ENCODE results near the gene CBX6. TPM values are rescaled to one million over a fixed set of nuclear protein-coding genes. Genes with fewer than 3 reads are reported as not detected.

Gene CBX6
- total and polyA plus RNA-seq, 8 donors = 22.5 to 44.6 (median 27.9) TPM

- intact Hi-C loops (cut with DNase I) = no loop called here
- Histone ChIP-seq H3K4me1 (peaks cover 0 to 15% (median 3%) of the 10 kb centered on the region in 3 donors), H3K4me3 (no peak overlapping the region), H3K9me3 (no peaks in the 10 kb centered on the region), H3K27me3 (no peaks in the 10 kb centered on the region), H3K27ac (no peak overlapping the region), H3K36me3 (no peaks in the 10 kb centered on the region)
- no peak for TF ChIP-seq CTCF (IDR thresholded peaks at IDR 0.05)
- ATAC-seq = no peak
- FAIRE-seq = no peak
- no peak for DNase-seq
- 82 to 94% methylated on average over 1 of the region's 1 CpG for WGBS, 2 donors
Measured at GRCh38 chr22:38846412-38846811, 25.6 kb downstream of the CBX6 start.

GRCh38 chr22:38845004-38845740 is 26.8 kb downstream of the CBX6 start:
- Histone ChIP-seq H3K36me3 (no peaks in the 10 kb centered on the region), H3K9me3 (no peaks in the 10 kb centered on the region), H3K27ac (no peak overlapping the region), H3K4me1 (peaks cover 0 to 15% (median 3%) of the 10 kb centered on the region in 3 donors), H3K4me3 (no peak overlapping the region), H3K27me3 (no peaks in the 10 kb centered on the region)
- peak in 1 of 6 donors; percentile 31 for DNase-seq
- WGBS, 2 donors = 70 to 75% methylated on average over 17 of the region's 17 CpGs
- intact Hi-C loops (cut with DNase I) = no loop called here
- no peak for ATAC-seq
- FAIRE-seq = no peak
- no peak for TF ChIP-seq CTCF (IDR thresholded peaks at IDR 0.05)

GRCh38 chr22:38844315-38845003 is 27.6 kb downstream of the CBX6 start:
- Histone ChIP-seq H3K27me3 (no peaks in the 10 kb centered on the region), H3K9me3 (no peaks in the 10 kb centered on the region), H3K4me1 (peaks cover 0 to 15% (median 3%) of the 10 kb centered on the region in 3 donors), H3K36me3 (no peaks in the 10 kb centered on the region), H3K27ac (no peak overlapping the region), H3K4me3 (peak overlapping the region in 3 of 4 donors; percentile 13 to 62 (median 42))
- DNase-seq = peak in 1 of 6 donors; percentile 46
- intact Hi-C loops (cut with DNase I) = no loop called here
- 22% methylated on average over 20 to 22 of the region's 22 CpGs for WGBS, 2 donors
- peak in 2 of 4 donors; percentile 3 to 5 for ATAC-seq
- FAIRE-seq = no peak
- TF ChIP-seq CTCF (IDR thresholded peaks at IDR 0.05) = no peak

- Histone ChIP-seq H3K4me1 (peaks cover 0 to 15% (median 3%) of the 10 kb centered on the region in 3 donors), H3K36me3 (no peaks in the 10 kb centered on the region), H3K4me3 (peak within 1 kb of the TSS; percentile 23 to 62 (median 46)), H3K9me3 (no peaks in the 10 kb centered on the region), H3K27ac (peak within 1 kb of the TSS; percentile 30 to 49 (median 46)), H3K27me3 (no peaks in the 10 kb centered on the region)
- 0% methylated on average over 43 to 105 of the region's 105 CpGs for WGBS, 2 donors
- peak in 5 of 6 donors; percentile 70 to 87 (median 82) for DNase-seq
- FAIRE-seq = no peak
- no peak for TF ChIP-seq CTCF (IDR thresholded peaks at IDR 0.05)
- intact Hi-C loops (cut with DNase I) = no loop called here
- peak; percentile 73 to 79 (median 74) for ATAC-seq
Measured at GRCh38 chr22:38843657-38844314, 28.2 kb downstream of the CBX6 start, which contains the start of gene NPTXR. Gene NPTXR (minus strand): TSS chr22:38844028.

Measured in pancreas (tissue), 10 donors.